Measurements from ENCODE around the gene PDE1A. TPM values are rescaled to one million over a fixed set of nuclear protein-coding genes. Genes with fewer than 3 reads are reported as not detected.

PDE1A gene
- not detected in 2 replicates for total RNA-seq (2013; cell fraction: nucleolus; rRNA removed)
- 0.05 TPM in 1 of 2 replicates, not detected in the other for total RNA-seq (2014; rRNA removed)
- total RNA-seq (2014; rRNA removed; fragmentation: Illumina TruSeq; extraction: Trizol): not detected in 2 replicates
- total RNA-seq (2021): not detected in 2 replicates
- polyA plus RNA-seq (2011; ENCODE audit: low read depth): not detected
- 1.1 and 1.6 TPM in 2 replicates for polyA plus RNA-seq (2011; rRNA removed)
- 0.48 and 0.66 TPM in 2 replicates for polyA plus RNA-seq (2011; cell fraction: cytosol; rRNA removed)
- polyA plus RNA-seq (2011; cell fraction: nucleus; rRNA removed): 0.32 and 0.52 TPM in 2 replicates
- not detected in 2 replicates for polyA plus RNA-seq (2012)
- polyA plus RNA-seq (2014; fragmentation: Illumina TruSeq; extraction: Trizol): 0.17 TPM in 1 of 2 replicates, not detected in the other
- not detected for polyA plus RNA-seq (2014; fragmentation: Nextera tagmentation; extraction: Ambion mirVana)
- polyA plus RNA-seq (2014; rRNA removed): not detected in 2 replicates
- not detected for polyA plus RNA-seq (2016; fragmentation: Nextera tagmentation; extraction: Ambion mirVana)
- polyA minus RNA-seq (2011; rRNA and poly(A)+ RNA removed): 1.2 and 1.5 TPM in 2 replicates
- 0.73 TPM in 1 of 2 replicates, not detected in the other for polyA minus RNA-seq (2011; cell fraction: cytosol; rRNA and poly(A)+ RNA removed)
- polyA minus RNA-seq (2011; cell fraction: nucleus; rRNA and poly(A)+ RNA removed): 2.5 TPM in 2 replicates
- percentile 4 among the genes with signal in this experiment for Bru-seq, nascent RNA
- percentile 4 among the genes with signal in this experiment for BruChase-seq, experiment 1, labeled RNA remaining after a 6-hour chase
- BruChase-seq, experiment 2, labeled RNA remaining after a 2-hour chase: percentile 3 among the genes with signal in this experiment
- long read RNA-seq, experiment 1: 0 reads
- long read RNA-seq, experiment 2, partial matches to known transcripts: 0 of 4 reads
- long read RNA-seq, experiment 2, other reads (novel, unspliced or antisense): 4 of 4 reads

GRCh38 chr2:182426918-182427240 lies at the start of gene PDE1A:
Gene PDE1A, minus strand, starts transcription at chr2:182427036.
- 2% methylated on average over 3 of the region's 3 CpGs for WGBS (ENCODE audit: insufficient coverage, insufficient replicate concordance, low lambda C conversion rate, missing lambda C conversion rate)
- FAIRE-seq: no peak
- no peaks in the 10 kb centered on the region for H3K79me2 ChIP-seq (ENCODE audit: control insufficient read depth, insufficient read depth, low read length)
- DNase-seq (ENCODE audit: low read depth, low spot score): no peak
- no peaks in the 10 kb centered on the region for H4K20me1 ChIP-seq (ENCODE audit: control insufficient read depth, insufficient read depth)
- in situ Hi-C loops (cut with MboI): no loop called here
- H3K36me3 ChIP-seq (ENCODE audit: control insufficient read depth in 2 of 2, insufficient read depth in 2 of 2, low read length in 1 of 2): no peaks in the 10 kb centered on the region
- TF ChIP-seq CHD2 (IDR thresholded peaks at IDR 0.05; ENCODE audit: borderline replicate concordance, low read depth, low read length) (no peak), ASH2L (IDR thresholded peaks at IDR 0.05; ENCODE audit: borderline replicate concordance, low read depth) (no peak), IRF4 (IDR thresholded peaks at IDR 0.05; ENCODE audit: low read depth, low read length) (no peak), SIN3A (IDR thresholded peaks at IDR 0.05; ENCODE audit: low read depth, low read length) (no peak), NFXL1 (IDR thresholded peaks at IDR 0.05; ENCODE audit: borderline replicate concordance) (no peak), BMI1 (IDR thresholded peaks at IDR 0.05; ENCODE audit: borderline replicate concordance) (no peak), SMAD5 (IDR thresholded peaks at IDR 0.05; ENCODE audit: low read depth) (no peak), MLLT1 (IDR thresholded peaks at IDR 0.05) (no peak)
- intact Hi-C loops (cut with micrococcal nuclease; ENCODE audit: unreplicated experiment): no loop called here
- H2AFZ ChIP-seq (ENCODE audit: control insufficient read depth, low read depth, low read length): no peak within 1 kb of the TSS
- no peak within 1 kb of the TSS for H3K4me3 ChIP-seq
- H3K9me3 ChIP-seq (replicated peaks; ENCODE audit: control insufficient read depth, insufficient read depth, low read length): no peaks in the 10 kb centered on the region
- no peak within 1 kb of the TSS for H3K4me2 ChIP-seq (ENCODE audit: control insufficient read depth, insufficient read depth)
- ChIA-PET POLR2A (no interaction called here), SMC1A (ENCODE audit: uncharacterized antibody, unreplicated experiment) (no interaction called here), RAD21 (ENCODE audit: unreplicated experiment) (no interaction called here), CTCF (no interaction called here)
- no peak within 1 kb of the TSS for H3K9ac ChIP-seq (ENCODE audit: control insufficient read depth, insufficient read depth, low read length)
- no peaks in the 10 kb centered on the region; a peak in 1 of 4 replicates for H3K27me3 ChIP-seq (replicated peaks in 1 of 2; ENCODE audit: control insufficient read depth in 2 of 2, insufficient read depth in 2 of 2, low read length in 1 of 2)
- no peaks in the 10 kb centered on the region for H3K4me1 ChIP-seq (ENCODE audit: control insufficient read depth, insufficient read depth, low read length)
- H3K27ac ChIP-seq (ENCODE audit: control insufficient read depth, insufficient read depth): no peak within 1 kb of the TSS
- no peak for ATAC-seq
- BruUV-seq (replicated peaks): no TSS peak

Measured in GM12878 (cell line).